GM21447 (cell line): ENCODE measurements around the gene LEPR.
"Not testable (repeated sequence)": the region's sequence is repeated elsewhere in the genome, so short reads cannot be mapped to it uniquely, and the experiment has no call there.

ENCODE experiments used
- ATAC-seq: cut with Tn5 transposase; IDR thresholded peaks from one replicate; pipeline ENCODE4 v1.9.1; 2021; ENCODE audit not compliant: unreplicated experiment

Gene LEPR

DNA sequence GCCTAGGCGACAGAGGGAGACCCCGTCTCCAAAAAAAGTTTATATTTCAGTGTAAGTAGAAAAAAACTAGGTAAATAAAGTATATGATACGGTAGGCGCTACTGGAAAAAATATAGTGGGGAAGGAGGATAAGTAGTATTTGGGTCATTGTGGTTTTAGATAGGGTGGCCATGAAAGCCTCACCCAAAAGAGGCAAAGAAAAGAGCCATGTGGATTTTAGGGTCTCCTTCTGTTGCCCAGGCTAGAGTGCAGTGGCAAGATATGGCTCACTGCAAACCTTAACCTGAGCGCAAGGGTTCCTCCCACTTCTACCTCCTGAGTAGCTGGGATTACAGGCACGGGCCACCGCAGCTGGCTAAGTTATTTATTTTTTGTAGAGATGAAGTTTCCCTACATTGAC, 17.1 kb downstream of the LEPR start:
- no peak for ATAC-seq

DNA sequence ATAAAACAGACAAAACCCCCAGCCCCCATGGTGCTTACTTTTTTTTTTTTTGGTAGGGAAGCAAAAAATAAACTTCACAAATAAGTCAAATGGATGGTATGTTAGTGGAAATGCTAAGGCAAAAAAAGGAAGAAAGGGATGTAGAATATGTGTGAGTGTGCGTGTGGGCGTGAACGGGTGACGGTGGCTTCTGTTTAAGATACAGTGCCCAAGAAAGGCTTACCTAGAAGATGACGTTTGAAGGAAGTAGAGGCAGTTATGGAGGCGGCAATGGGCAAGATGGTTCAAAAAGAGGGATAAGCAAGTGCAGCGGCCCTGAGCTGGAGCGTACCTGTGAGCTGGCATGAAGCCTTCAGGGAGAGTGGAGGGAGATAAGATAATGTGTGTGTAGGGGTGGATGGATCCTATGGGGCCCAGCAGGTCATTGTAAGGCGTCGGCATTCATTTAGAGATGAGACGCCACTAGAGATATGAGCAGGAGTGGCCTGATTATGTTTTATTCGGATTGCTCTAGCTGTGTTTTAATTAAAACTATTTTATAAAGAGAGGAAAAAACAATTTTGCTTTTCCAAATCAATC, 19.9 kb downstream of the LEPR start:
- no peak for ATAC-seq

DNA sequence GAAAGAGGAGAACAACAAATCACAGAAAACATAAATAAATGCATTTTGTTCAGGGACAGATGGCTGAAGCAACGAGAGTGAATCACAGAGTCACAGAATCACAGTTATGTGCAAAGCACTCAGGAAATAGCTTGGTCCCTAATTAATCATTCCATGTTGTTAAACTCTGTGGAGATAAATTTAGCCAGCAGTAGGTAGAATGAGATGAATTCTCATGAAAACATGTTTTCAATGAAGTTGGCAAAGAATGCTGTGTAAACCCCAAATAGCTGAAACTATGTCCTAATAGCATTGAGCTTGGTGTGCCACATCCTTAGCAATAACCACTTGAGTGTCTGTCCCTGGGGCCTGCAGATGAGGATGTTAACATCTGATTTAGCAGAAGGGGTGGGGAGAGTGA, 20.4 kb downstream of the LEPR start:
- no peak for ATAC-seq

DNA sequence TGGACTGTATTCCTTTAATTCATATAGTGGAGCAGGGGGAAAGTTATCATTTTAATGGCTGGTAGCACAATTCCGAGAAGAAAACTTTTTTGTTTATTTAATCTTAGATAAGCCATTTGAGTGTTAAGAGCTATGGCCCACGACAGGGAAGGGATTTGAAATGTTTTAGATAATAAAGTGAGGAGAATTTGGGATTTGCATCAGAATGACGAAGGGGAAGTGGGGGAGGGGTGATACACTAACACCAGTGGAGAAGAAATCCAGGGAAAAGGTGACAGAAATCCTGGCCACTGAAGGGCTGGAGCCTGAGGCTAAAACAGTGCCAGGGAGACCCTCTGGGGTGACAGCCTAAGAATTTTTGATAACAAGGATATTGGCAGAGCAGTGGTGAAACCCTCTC, 21.0 kb downstream of the LEPR start:
- no peak for ATAC-seq

DNA sequence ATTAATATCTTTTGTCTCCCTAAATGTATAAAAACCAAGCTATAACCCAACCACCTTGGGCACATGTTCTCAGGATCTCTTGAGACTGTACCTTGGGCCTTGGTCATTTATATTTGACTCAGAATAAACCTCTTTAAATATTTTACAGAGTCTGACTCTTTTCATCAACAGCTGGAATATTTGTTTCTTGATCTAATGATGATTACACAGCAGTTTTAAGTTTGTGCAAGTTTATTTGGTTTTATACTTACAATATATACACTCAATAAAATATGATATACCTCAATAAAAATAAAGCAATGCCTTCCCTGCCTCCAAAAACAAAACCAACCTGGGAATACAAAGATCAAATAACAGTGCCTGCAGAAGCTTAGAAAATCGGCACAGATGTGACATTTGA, 22.0 kb downstream of the LEPR start:
- ATAC-seq, result no peak

DNA sequence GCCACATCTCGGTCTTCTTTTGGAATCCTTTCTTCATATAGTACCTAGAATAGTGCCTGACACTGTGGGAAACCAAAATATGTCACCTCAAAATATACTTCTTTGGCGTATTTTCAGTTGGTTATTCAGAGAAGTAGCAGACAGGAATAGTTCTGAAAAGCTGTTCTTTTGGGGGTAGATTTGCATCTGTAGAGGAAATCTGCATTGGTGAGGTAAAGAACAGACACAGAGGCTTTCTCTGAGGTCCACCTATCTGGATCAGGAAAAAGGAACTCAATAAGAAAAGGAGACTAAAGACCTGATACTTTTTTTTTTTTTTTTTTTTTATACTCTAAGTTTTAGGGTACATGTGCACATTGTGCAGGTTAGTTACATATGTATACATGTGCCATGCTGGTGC, 23.2 kb downstream of the LEPR start:
- ATAC-seq, result no peak

DNA sequence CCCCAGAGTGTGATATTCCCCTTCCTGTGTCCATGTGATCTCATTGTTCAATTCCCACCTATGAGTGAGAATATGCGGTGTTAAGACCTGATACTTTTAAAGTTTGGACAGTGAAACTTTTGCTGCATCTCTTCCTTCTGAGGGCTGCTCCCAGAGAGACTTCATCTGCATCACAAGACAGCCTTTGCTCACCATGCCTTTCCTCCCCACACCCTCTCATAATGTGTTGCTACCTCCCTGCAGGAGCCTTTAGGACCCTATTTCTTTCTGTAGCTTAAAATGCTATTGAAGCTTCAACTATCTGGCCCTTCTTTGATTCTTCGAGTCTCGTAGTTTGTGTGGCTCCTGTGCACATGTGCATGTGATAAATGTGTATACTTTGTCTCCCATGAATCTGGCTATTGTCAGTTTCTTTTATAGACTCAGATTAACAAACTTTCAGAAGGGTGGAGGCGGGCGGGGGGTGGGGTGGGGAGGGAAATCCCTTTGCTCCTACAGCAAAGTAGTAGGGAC, 23.7 kb downstream of the LEPR start:
- no peak for ATAC-seq

DNA sequence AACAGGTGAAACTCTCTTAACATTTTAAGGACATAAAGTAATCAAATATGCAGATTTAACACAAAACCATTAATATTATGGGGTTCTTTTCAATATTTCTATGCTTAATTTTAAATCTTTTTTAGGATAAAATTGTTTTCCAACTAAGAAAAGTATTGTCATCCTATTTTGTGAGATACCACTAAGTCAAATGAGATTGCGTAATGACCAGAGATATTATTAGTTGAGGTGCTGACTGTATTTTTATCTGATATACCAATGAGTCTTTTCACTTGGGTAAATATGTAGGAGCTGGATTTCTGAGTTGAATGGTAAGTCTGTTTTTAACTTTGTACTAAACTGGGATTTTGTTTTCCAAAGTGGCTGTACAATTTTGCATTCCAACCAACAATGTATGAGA, 25.4 kb downstream of the LEPR start:
- no peak for ATAC-seq

DNA sequence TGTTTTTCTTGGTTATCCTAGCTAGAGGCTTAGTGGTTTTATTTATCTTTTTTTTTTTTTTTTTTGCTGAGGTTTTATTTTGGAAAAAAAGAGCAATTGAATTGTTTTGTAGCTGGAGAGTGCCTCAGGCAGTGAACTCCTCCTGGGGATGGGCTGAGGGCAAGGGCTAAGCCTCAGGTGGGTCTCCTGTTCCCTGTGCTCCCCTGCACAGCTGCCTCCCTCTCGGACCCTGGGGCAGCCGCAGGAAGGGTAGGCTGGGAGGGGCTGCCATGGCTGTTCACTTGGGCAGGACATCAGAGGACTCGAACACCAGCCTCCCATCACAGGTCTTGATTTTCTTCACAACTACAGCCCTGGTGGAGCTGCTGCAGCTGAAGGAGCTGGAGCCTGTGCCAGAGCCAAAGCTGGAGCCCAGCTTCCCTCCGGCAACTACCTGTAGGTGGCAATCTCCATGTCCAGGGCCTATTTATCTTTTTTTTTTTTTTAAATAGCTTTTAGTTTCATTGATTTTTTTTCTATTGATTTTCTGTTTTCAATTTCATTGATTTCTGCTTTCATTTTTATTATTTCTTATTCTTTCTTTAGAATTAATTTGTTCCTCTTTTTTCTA, 28.9 kb downstream of the LEPR start:
- ATAC-seq, result no peak

DNA sequence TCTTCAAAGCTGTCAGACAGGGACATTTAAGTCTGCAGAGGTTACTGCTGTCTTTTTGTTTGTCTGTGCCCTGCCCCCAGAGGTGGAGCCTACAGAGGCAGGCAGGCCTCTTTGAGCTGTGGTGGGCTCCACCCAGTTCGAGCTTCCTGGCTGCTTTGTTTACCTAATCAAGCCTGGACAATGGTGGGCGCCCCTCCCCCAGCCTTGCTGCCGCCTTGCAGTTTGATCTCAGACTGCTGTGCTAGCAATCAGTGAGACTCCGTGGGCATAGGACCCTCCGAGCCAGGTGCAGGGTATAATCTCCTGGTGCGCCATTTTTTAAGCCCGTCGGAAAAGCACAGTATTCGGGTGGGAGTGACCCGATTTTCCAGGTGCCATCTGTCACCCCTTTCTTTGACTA, 35.2 kb downstream of the LEPR start:
- not testable (repeated sequence) for ATAC-seq

DNA sequence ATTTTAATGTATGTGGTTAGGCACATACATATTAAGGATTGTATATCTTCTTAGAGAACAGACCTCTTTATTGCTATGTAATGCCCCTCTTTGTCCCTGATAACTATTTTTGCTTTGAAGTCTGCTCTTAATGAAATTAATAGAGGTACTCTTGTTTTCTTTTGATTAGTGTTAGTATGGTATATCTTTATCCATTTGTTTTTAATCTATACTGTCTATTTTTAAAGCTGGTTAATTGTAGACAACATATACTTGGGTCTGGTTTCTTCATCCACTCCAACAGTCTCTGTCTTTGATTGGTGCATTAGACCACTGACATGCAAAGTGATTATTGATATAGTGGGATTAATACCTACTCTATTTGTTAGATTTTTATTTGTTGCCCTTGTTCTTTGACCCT, 36.0 kb downstream of the LEPR start:
- ATAC-seq, result no peak

DNA sequence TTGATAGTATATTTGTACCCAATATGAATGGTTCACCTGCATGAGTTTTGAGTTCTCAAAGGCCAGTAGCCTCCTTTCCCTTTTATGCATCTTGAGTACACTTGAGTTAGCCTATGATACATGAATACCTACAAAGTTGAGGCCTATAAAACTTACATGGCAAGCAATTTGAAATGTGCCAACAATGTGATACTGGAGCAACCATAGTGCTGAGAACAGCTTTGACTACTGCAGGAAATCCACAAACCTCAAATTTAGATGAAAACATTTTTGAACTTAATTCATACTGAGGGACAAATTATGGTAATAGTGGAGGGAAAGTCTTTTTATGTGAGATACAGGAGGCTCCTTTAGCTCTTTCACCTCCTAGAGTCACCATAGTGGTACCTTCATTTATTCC, 37.4 kb downstream of the LEPR start:
- no peak for ATAC-seq

DNA sequence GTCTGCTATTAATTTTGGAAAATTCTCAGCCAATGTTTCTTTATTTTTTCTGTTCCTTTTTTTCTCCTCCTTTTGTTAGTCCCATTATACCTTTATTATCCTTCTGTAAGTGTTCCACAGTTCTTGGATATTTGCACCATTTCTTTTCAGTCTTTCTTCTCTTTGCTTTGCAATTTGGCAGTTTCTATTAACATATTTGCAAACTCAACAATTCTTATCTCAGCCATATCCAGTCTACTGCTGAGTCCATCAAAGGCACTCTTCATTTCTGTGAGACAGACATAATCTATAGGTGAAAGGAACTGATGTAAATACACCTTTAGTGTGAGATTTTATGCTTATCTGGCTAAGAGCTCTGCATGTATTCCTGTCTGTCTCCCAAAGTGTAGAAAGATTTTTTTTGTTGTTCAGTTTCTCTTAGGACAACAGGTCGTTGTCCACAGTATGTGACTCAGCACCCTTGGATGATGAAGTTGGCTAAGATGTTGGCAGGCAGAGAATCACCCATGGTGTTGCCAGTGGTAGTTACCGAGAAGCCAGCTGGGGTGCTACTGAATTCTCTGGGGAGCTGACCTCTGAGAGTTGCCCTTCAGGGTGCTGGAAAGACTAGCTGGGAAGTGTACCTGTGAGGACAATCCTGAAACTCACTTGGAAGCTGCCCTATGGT, 38.4 kb downstream of the LEPR start:
- ATAC-seq, result no peak

DNA sequence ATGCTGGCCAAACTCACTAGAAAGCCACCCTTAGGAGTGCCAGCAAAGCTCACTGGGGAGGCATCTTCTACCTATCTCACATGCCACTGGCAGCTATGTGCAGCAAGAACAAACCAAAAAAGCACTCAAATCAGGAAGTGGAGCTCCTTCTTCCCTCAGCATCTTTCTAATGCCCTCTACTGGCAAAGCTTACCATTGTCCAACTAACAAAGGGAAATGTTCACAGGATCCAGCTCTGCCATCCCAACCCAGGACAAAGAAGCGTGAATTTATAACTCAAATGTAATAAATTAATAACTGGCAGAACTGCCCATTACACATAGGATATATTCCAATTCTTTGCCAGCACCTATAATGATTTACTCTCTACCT, 38.9 kb downstream of the LEPR start:
- ATAC-seq, result peak; percentile 70

DNA sequence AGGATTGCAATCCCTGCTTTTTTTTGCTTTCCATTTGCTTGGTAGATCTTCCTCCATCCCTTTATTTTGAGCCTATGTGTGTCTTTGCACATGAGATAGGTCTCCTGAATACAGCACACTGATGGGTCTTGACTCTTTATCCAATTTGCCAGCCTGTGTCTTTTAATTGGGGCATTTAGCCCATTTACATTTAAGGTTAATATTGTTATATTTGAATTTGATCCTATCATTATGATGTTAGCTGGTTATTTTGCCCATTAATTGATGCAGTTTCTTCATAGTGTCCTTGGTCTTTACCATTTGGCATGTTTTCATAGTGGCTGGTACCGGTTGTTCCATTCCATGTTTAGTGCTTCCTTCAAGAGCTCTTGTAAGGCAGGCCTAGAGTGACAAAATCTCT, 45.4 kb downstream of the LEPR start:
- not testable (repeated sequence) for ATAC-seq

DNA sequence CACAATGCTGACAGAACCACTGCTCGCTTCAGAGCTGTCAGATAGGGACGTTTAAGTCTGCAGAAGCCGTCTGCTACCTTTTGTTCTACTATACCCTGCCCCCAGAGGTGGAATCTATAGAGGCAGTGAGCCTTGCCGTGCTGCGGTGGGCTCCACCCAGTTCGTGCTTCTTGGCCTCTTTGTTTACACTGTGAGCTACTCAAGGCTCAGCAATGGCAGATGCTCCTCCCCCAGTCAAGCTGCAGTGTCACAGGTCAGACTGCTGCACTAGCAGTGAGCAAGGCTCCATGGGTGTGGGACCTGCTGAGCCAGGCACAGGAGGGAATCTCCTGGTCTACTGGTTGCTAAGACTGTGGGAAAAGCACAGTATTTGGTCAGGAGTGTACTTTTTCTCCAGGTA, 47.1 kb downstream of the LEPR start:
- no peak for ATAC-seq

DNA sequence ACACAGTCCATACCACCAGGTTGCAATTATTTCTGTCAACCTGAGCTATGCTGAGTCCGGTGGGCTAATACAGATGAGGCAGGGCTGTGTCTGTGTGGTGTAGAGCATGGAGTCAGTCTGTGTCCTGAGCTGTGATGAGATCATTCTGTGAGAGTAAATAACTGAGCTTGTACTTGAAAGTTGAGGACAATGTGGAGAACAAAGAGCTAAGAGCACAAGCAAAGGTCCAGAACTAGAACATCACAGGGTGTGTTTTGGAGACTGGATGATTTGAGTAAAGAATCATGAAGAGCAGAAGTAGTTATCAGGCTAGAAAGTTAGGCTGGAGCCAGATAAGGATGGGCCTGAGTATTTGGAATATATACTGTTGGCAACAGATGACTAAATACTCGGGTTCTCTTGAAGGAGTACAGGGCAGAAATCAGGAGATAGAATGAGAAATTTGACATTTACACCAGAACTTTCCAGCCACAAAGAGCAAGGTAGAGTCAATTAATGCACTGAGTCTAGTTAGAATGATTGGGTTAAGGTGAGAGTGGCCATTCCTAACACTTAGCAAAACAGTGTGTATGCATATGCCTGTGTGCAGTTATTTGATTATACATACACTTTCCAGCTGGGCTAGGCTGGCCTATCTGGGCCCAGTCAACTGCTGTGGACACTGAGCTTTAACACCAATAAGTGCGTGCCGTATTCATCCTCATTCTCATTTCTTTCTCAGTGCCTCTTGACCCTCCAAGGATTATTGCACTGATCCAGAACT, 48.8 kb downstream of the LEPR start:
- no peak for ATAC-seq

DNA sequence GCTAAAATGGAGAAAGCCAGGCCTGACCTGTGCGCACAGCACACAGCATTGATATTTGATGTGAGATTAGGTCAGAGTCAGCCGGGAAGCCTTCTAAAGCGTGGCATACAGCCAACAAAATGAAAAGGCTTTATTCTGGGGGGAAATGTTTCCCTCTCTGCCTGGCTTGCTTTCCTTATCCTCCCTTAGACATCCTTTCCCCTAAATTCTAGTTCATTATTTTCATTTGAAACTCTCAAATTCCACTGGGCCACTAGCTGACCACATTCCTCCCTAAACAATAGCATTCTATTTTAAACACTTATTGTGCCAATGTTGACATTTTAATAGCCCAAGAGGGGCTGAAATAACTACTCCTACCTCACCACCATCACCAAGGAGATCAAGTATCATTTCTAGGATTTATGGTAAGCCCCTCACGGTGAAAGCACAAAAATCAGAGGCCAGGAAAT, 49.4 kb downstream of the LEPR start:
- ATAC-seq, result no peak
